SU-DHL-6 (cell line): Measurements from ENCODE around the gene DOCK1.

ENCODE experiments used
- H2AFZ ChIP-seq: fragments of 200-600 bp; sonication (generic); 2 replicates; pipeline ENCODE4 v1.6.1; 2014; ENCODE audit warnings: low read depth, mild to moderate bottlenecking, moderate library complexity, mixed read lengths, antibody characterized with exemption, low read length; ENCODE audit not compliant: severe bottlenecking
- H3F3A ChIP-seq: fragments of 200-600 bp; shearing (Covaris generic); 2 replicates; pipeline ENCODE4 v1.6.0; 2016; ENCODE audit warnings: antibody characterized with exemption, mild to moderate bottlenecking; ENCODE audit not compliant: insufficient read depth
- H3K27ac ChIP-seq: fragments of 200-600 bp; sonication (generic); 2 replicates; pipeline ENCODE4 v1.5.1; 2016; ENCODE audit warnings: low read depth, mild to moderate bottlenecking, low read length, moderate library complexity, mixed read lengths
- H3K27me3 ChIP-seq: fragments of 200-600 bp; sonication (generic), shearing (Covaris generic); 2 replicates; pipeline ENCODE4 v1.6.0; 2014; ENCODE audit warnings: mild to moderate bottlenecking, low read length
- H3K36me3 ChIP-seq: fragments of 200-600 bp; sonication (generic); 2 replicates; pipeline ENCODE4 v1.6.1; 2014; ENCODE audit warnings: mild to moderate bottlenecking, low read length, mixed read lengths
- H3K4me2 ChIP-seq: fragments of 300-600, 200-600 bp; shearing (Covaris generic), sonication (generic); 2 replicates; pipeline ENCODE4 v1.6.0; 2014; ENCODE audit warnings: low read length, low read depth, mild to moderate bottlenecking; ENCODE audit not compliant: poor library complexity, severe bottlenecking
- H3K4me3 ChIP-seq: fragments of 200-600 bp; sonication (generic); 2 replicates; pipeline ENCODE4 v1.5.1; 2014; ENCODE audit warnings: antibody characterized with exemption, low read length, mild to moderate bottlenecking, mixed read lengths; ENCODE audit not compliant: insufficient read depth, poor library complexity, severe bottlenecking
- H3K79me2 ChIP-seq: fragments of 200-600 bp; sonication (generic); 2 replicates; pipeline ENCODE4 v1.6.1; 2014; ENCODE audit warnings: mild to moderate bottlenecking, low read length, moderate library complexity; ENCODE audit not compliant: insufficient read depth
- H3K9ac ChIP-seq: fragments of 200-600 bp; sonication (generic); 2 replicates; pipeline ENCODE4 v1.7.0; 2014; ENCODE audit warnings: mild to moderate bottlenecking, low read length
- H3K9me2 ChIP-seq: fragments of 200-600 bp; sonication (generic); replicated peaks from 2 replicates; pipeline ENCODE4 v1.6.1; 2014; ENCODE audit warnings: low read length; ENCODE audit not compliant: insufficient read depth
- H3K9me3 ChIP-seq: fragments of 200-600 bp; sonication (generic); 2 replicates; pipeline ENCODE4 v1.6.1; 2014; ENCODE audit warnings: low read length, mixed read lengths; ENCODE audit not compliant: insufficient read depth
- H4K20me1 ChIP-seq: fragments of 200-600 bp; sonication (generic); 2 replicates; pipeline ENCODE4 v1.6.1; 2014; ENCODE audit warnings: low read depth, mild to moderate bottlenecking, antibody characterized with exemption, low read length, moderate library complexity, mixed read lengths
- EZH2phosphoT487 ChIP-seq: fragments of 200-600 bp; sonication (generic), shearing (Covaris generic); conservative IDR thresholded peaks from 2 replicates; pipeline ENCODE4 v1.6.1; 2018; ENCODE audit warnings: mild to moderate bottlenecking, antibody characterized with exemption, low read length, moderate library complexity, mixed read lengths
- TF ChIP-seq, protein P1 (sequence below): fragments of 200-600 bp; sonication (generic); IDR thresholded peaks from one replicate; pipeline ENCODE4 v1.5.1; 2017; ENCODE audit warnings: antibody characterized with exemption, mild to moderate bottlenecking, low read length, moderate library complexity; ENCODE audit not compliant: insufficient read depth, poor library complexity, severe bottlenecking

Gene DOCK1

DNA sequence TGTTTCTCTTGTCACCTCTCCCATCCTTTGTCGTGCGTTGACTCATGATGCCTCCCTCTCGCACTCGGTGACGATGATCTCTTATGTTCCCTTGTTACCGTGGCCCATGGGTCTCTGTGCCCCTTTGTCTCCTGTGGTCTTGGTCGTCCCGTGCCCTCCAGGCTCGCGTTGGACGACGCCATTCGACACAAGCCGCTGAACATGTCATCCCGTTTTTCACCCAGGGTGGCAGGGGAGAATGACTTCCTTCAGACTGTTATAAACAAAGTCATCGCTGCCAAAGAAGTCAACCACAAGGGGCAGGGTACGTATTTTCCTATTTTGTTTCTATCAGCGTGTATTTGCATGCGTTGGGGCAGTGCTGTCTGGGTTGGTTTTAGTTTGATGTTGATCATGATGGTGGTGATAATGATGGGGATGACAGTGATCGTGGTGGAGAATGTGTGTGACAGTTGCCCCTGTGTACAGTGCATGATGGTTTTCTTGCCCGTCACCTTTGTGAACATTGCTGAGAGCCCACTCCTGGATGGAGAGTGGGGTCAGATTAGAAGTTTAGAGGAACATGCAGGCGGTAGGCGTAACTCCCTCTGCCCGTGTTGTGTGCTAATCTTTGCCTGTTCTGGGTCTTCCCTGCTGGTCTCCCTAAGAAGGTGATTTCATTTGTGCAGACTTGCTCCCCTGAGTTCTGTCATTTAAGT lies 107.0 kb downstream of the DOCK1 start:
- TF ChIP-seq EZH2phosphoT487: no peak
- TF ChIP-seq, protein P1, sequence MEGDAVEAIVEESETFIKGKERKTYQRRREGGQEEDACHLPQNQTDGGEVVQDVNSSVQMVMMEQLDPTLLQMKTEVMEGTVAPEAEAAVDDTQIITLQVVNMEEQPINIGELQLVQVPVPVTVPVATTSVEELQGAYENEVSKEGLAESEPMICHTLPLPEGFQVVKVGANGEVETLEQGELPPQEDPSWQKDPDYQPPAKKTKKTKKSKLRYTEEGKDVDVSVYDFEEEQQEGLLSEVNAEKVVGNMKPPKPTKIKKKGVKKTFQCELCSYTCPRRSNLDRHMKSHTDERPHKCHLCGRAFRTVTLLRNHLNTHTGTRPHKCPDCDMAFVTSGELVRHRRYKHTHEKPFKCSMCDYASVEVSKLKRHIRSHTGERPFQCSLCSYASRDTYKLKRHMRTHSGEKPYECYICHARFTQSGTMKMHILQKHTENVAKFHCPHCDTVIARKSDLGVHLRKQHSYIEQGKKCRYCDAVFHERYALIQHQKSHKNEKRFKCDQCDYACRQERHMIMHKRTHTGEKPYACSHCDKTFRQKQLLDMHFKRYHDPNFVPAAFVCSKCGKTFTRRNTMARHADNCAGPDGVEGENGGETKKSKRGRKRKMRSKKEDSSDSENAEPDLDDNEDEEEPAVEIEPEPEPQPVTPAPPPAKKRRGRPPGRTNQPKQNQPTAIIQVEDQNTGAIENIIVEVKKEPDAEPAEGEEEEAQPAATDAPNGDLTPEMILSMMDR: no peak
- no peaks in the 10 kb centered on the region for H3K27me3 ChIP-seq

GRCh38 chr10:127012769-127013152 lies 107.5 kb downstream of the DOCK1 start:
- Histone ChIP-seq H3K27ac (no peak overlapping the region), H3K36me3 (no peaks in the 10 kb centered on the region), H3K4me2 (no peak overlapping the region)

More for the DNA sequence above, 107.0 kb downstream of the DOCK1 start:
- Histone ChIP-seq H3F3A (no peaks in the 10 kb centered on the region), H3K4me2 (no peak overlapping the region), H3K9ac (no peak overlapping the region), H2AFZ (no peak overlapping the region), H3K9me3 (no peaks in the 10 kb centered on the region), H3K9me2 (no peaks in the 10 kb centered on the region), H3K36me3 (no peaks in the 10 kb centered on the region), H4K20me1 (no peaks in the 10 kb centered on the region), H3K27ac (no peak overlapping the region), H3K79me2 (no peaks in the 10 kb centered on the region), H3K4me3 (no peak overlapping the region)

DNA sequence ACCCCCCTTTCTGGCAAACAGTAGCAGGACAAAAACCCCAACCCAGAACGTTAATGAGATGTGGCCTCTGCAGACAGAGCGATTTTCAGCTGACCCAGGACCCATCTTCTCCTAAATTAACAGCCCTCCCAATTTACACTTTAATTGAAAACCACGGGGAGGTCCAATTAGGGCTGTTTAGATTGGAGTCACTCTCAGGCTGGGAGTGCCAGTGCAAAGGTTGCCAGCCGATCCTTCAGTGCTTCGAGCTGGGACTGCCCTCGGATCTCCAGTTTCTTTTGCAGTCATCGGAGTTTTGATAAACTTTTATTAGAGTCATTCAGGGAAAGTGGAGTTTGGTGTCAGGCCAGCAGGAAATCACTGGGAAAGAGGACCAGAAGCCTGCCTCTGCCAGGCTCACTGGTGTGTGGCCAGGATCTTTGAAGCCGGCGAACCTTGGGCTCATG lies 108.0 kb downstream of the DOCK1 start:
- Histone ChIP-seq H3K9me3 (no peaks in the 10 kb centered on the region), H3K4me2 (no peak overlapping the region), H3K79me2 (no peaks in the 10 kb centered on the region), H3K9me2 (no peaks in the 10 kb centered on the region), H3K9ac (no peak overlapping the region), H4K20me1 (no peaks in the 10 kb centered on the region), H3K4me3 (no peak overlapping the region), H3K36me3 (no peaks in the 10 kb centered on the region), H3F3A (no peaks in the 10 kb centered on the region), H3K27ac (no peak overlapping the region), H3K27me3 (no peaks in the 10 kb centered on the region), H2AFZ (no peak overlapping the region)
- no peak for TF ChIP-seq EZH2phosphoT487
- TF ChIP-seq, protein P1: no peak

More at GRCh38 chr10:127012769-127013152, 107.5 kb downstream of the DOCK1 start:
- Histone ChIP-seq H3K4me3 (no peak overlapping the region), H3K27me3 (no peaks in the 10 kb centered on the region), H3K79me2 (no peaks in the 10 kb centered on the region), H2AFZ (no peak overlapping the region), H3K9me3 (no peaks in the 10 kb centered on the region), H3K9me2 (no peaks in the 10 kb centered on the region), H4K20me1 (no peaks in the 10 kb centered on the region), H3F3A (no peaks in the 10 kb centered on the region), H3K9ac (no peak overlapping the region)
- TF ChIP-seq, protein P1: no peak
- no peak for TF ChIP-seq EZH2phosphoT487
